ENCODE results near the gene C1orf167. TPM values are rescaled to one million over a fixed set of nuclear protein-coding genes. Genes with fewer than 3 reads are reported as not detected.

The C1orf167 gene
- total RNA-seq, 1 experiment from 2014 or later, result 0.39 TPM

- Histone ChIP-seq H3K4me1 (ENCODE audit: insufficient read depth, low read length) (no peaks in the 10 kb centered on the region), H3K23ac (ENCODE audit: insufficient read length, low read depth, low read length) (no peak overlapping the region), H2AK5ac (ENCODE audit: insufficient read length, low read length) (no peak overlapping the region), H3K9ac (ENCODE audit: extremely low read depth, insufficient read length, low read length) (no peak overlapping the region), H4K91ac (ENCODE audit: insufficient read length, low read depth, low read length) (no peak overlapping the region), H2BK15ac (ENCODE audit: low read depth, low read length) (no peak overlapping the region), H3K79me2 (ENCODE audit: insufficient read depth, low read length) (no peaks in the 10 kb centered on the region), H4K5ac (ENCODE audit: insufficient read length, low read depth, low read length) (no peak overlapping the region), H3K4ac (ENCODE audit: low read depth, low read length) (no peak overlapping the region), H4K8ac (replicated peaks; ENCODE audit: insufficient read length, low read depth, low read length) (no peak overlapping the region), H3K79me1 (ENCODE audit: insufficient read depth, low read depth, low read length, poor library complexity, severe bottlenecking) (no peaks in the 10 kb centered on the region), H3K9me3 (ENCODE audit: control insufficient read depth, low read depth, low read length) (no peaks in the 10 kb centered on the region), H3K14ac (ENCODE audit: insufficient read depth, low read length) (no peak overlapping the region), H2BK12ac (ENCODE audit: insufficient read length, low read depth, low read length) (no peak overlapping the region), H3K4me2 (ENCODE audit: insufficient read depth, insufficient read length, low read length) (no peak overlapping the region), H3K27me3 (ENCODE audit: insufficient read depth, low read length) (peaks cover 16% of the 10 kb centered on the region; the same call in 1 of the 2 replicates), H3K27ac (ENCODE audit: insufficient read length, low read depth, low read length) (no peak overlapping the region), H3K23me2 (ENCODE audit: insufficient read length, low read depth, low read length, poor library complexity, severe bottlenecking) (no peaks in the 10 kb centered on the region), H2BK20ac (ENCODE audit: low read depth, low read length, poor library complexity, severe bottlenecking) (no peak overlapping the region), H3T11ph (ENCODE audit: low read length) (no peak overlapping the region), H2BK120ac (ENCODE audit: low read depth, low read length, poor library complexity, severe bottlenecking) (no peak overlapping the region), H3K18ac (ENCODE audit: insufficient read length, low read depth, low read length) (no peak overlapping the region), H2AFZ (ENCODE audit: low read length) (no peak overlapping the region), H2BK5ac (ENCODE audit: insufficient read length, low read length) (no peak overlapping the region), H4K20me1 (ENCODE audit: control insufficient read depth, insufficient read depth, insufficient read length) (no peaks in the 10 kb centered on the region), H3K56ac (ENCODE audit: insufficient read length, low read depth, low read length) (no peak overlapping the region)
- WGBS (ENCODE audit: extremely low coverage, insufficient read length, low lambda C conversion rate), result no CpG with 5 or more reads among the region's 7 CpGs
- peaks cover 0 to 3% of the 10 kb centered on the region in 2 experiments; a peak in 2 of 5 replicates for H3K9me3 Mint-ChIP-seq
- no peak for TF ChIP-seq CTCF (conservative IDR thresholded peaks at IDR 0.05)
- H3K4me3 Mint-ChIP-seq, result no peak overlapping the region
- peaks cover 71% of the 10 kb centered on the region for H3K27me3 Mint-ChIP-seq (ENCODE audit: low read depth)
- H3K36me3 Mint-ChIP-seq (ENCODE audit: insufficient read depth in 1 of 3, low read depth in 3 of 3), result no peaks in the 10 kb centered on the region
- peak overlapping the region in 1 of 3 experiments; percentile 59; a peak in 1 of 7 replicates for H3K27ac Mint-ChIP-seq
- peaks cover 10 to 18% of the 10 kb centered on the region in 2 experiments for H3K4me1 Mint-ChIP-seq
- DNase-seq, result no peak
Observed at GRCh38 chr1:11764519-11764918, 2.5 kb downstream of the C1orf167 start.
